Neural cell (in vitro differentiated cells): ENCODE measurements around the gene PCDHB10. TPM values are rescaled to one million over a fixed set of nuclear protein-coding genes. Genes with fewer than 3 reads are reported as not detected.
"Not testable (repeated sequence)": the region's sequence is repeated elsewhere in the genome, so short reads cannot be mapped to it uniquely, and the experiment has no call there.

Experiments
- H2AFZ ChIP-seq: fragments of 200-600, 300-800 bp; sonication (generic), shearing (Covaris generic); 2 replicates; pipeline ENCODE4 v1.6.0; 2014; ENCODE audit warnings: low read depth, mild to moderate bottlenecking, antibody characterized with exemption, low read length, moderate library complexity
- H3F3A ChIP-seq: fragments of 200-600 bp; shearing (Covaris generic); 2 replicates; pipeline ENCODE4 v1.6.1; 2016; ENCODE audit warnings: mild to moderate bottlenecking, moderate library complexity, mixed read lengths, antibody characterized with exemption, low read length; ENCODE audit not compliant: insufficient read depth, poor library complexity, severe bottlenecking
- H3K27ac ChIP-seq: fragments of 200-600, 300-800 bp; sonication (generic), shearing (Covaris generic); 2 replicates; pipeline ENCODE4 v1.5.1; 2014; ENCODE audit warnings: mild to moderate bottlenecking, low read length, moderate library complexity
- H3K27me3 ChIP-seq: fragments of 300-800, 200-600 bp; sonication (generic), shearing (Covaris generic); 2 replicates; pipeline ENCODE4 v1.6.0; 2014; ENCODE audit warnings: mild to moderate bottlenecking, low read depth, low read length, moderate library complexity; ENCODE audit not compliant: insufficient read depth
- H3K36me3 ChIP-seq: fragments of 300-800, 200-600 bp; sonication (generic), shearing (Covaris generic); 2 replicates; pipeline ENCODE4 v1.5.1; 2014; ENCODE audit warnings: mild to moderate bottlenecking, antibody characterized with exemption, low read length, moderate library complexity; ENCODE audit not compliant: insufficient read depth
- H3K4me2 ChIP-seq: fragments of 300-800, 200-600 bp; sonication (generic), shearing (Covaris generic); 2 replicates; pipeline ENCODE4 v1.6.0; 2014; ENCODE audit warnings: mild to moderate bottlenecking, low read length
- H3K4me3 ChIP-seq: fragments of 300-800, 200-600 bp; sonication (generic), shearing (Covaris generic); 2 replicates; pipeline ENCODE4 v1.5.1; 2014; ENCODE audit warnings: mild to moderate bottlenecking, low read length, moderate library complexity
- H3K79me2 ChIP-seq: fragments of 200-600 bp; shearing (Covaris generic); replicated peaks from 2 replicates; pipeline ENCODE4 v1.6.0; 2014; ENCODE audit warnings: mild to moderate bottlenecking, low read length, moderate library complexity; ENCODE audit not compliant: insufficient read depth
- H3K9ac ChIP-seq: fragments of 300-800, 200-600 bp; sonication (generic), shearing (Covaris generic); 2 replicates; pipeline ENCODE4 v1.6.1; 2016; ENCODE audit warnings: mild to moderate bottlenecking, low read length, mixed read lengths
- H3K9me2 ChIP-seq: fragments of 200-600 bp; shearing (Covaris generic); 2 replicates; pipeline ENCODE4 v1.6.1; 2016; ENCODE audit warnings: mild to moderate bottlenecking, low read length, mixed read lengths; ENCODE audit not compliant: insufficient read depth
- H3K9me3 ChIP-seq: fragments of 200-600, 300-800 bp; sonication (generic), shearing (Covaris generic); 2 replicates; pipeline ENCODE4 v1.6.1; 2016; ENCODE audit warnings: mild to moderate bottlenecking, mixed run types, low read length, moderate library complexity, mixed read lengths
- H4K20me1 ChIP-seq: fragments of 200-600 bp; shearing (Covaris generic); 2 replicates; pipeline ENCODE4 v1.6.1; 2016; ENCODE audit warnings: mild to moderate bottlenecking, mixed run types; ENCODE audit not compliant: insufficient read depth
- CTCF ChIP-seq: fragments of 450-650 bp; IDR thresholded peaks from 2 replicates; pipeline ENCODE4 v1.5.1; 2014; ENCODE audit warnings: antibody characterized with exemption, mild to moderate bottlenecking, moderate library complexity; ENCODE audit not compliant: poor library complexity, severe bottlenecking
- EP300 ChIP-seq: fragments of 450-650 bp; conservative IDR thresholded peaks from 2 replicates; pipeline ENCODE4 v1.6.1; 2014; ENCODE audit warnings: antibody characterized with exemption, mild to moderate bottlenecking, moderate library complexity; ENCODE audit not compliant: poor library complexity, severe bottlenecking
- EZH2 ChIP-seq: fragments of 200-600, 300-800 bp; shearing (Covaris generic), sonication (generic); IDR thresholded peaks from 2 replicates; pipeline ENCODE4 v1.6.1; 2014; ENCODE audit warnings: antibody characterized with exemption, low read length, borderline replicate concordance, mild to moderate bottlenecking; ENCODE audit not compliant: insufficient read depth, poor library complexity, severe bottlenecking
- POLR2AphosphoS5 ChIP-seq: IDR thresholded peaks from 2 replicates; pipeline ENCODE4 v1.6.1; 2012
- RAD21 ChIP-seq: fragments of 450-650 bp; conservative IDR thresholded peaks from 2 replicates; pipeline ENCODE4 v1.6.1; 2014; ENCODE audit warnings: antibody characterized with exemption, mild to moderate bottlenecking, moderate library complexity
- REST ChIP-seq: IDR thresholded peaks from 2 replicates; pipeline ENCODE4 v1.6.1; 2012; ENCODE audit warnings: borderline replicate concordance
- SMC3 ChIP-seq: fragments of 450-650 bp; conservative IDR thresholded peaks from 2 replicates; pipeline ENCODE4 v1.6.1; 2014; ENCODE audit warnings: antibody characterized with exemption, mild to moderate bottlenecking, moderate library complexity; ENCODE audit not compliant: poor library complexity
- TAF1 ChIP-seq: IDR thresholded peaks from 2 replicates; pipeline ENCODE4 v1.6.1; 2012; ENCODE audit warnings: low read depth
- polyA plus RNA-seq: library from polyadenylated mRNA; depleted of rRNA; stranded (reverse); fragments of >200 nt; gene quantifications from 2 replicates; pipeline ENCODE4 v1.2.3, GENCODE V29; 2014

PCDHB10 gene
- polyA plus RNA-seq, 1 donor from 2014 or later = 8.7 TPM

- Histone ChIP-seq H2AFZ (no peak within 1 kb of the TSS), H3K9ac (no peak within 1 kb of the TSS), H3K9me2 (no peaks in the 10 kb centered on the region), H4K20me1 (no peaks in the 10 kb centered on the region), H3K4me3 (no peak within 1 kb of the TSS), H3K9me3 (peaks cover 7% of the 10 kb centered on the region), H3K79me2 (no peaks in the 10 kb centered on the region), H3K27me3 (no peaks in the 10 kb centered on the region), H3K36me3 (no peaks in the 10 kb centered on the region), H3F3A (no peaks in the 10 kb centered on the region), H3K27ac (no peak within 1 kb of the TSS), H3K4me2 (no peak within 1 kb of the TSS)
- TF ChIP-seq REST = no peak
- TF ChIP-seq EP300 = no peak
- no peak for TF ChIP-seq RAD21
- no peak for TF ChIP-seq CTCF
- TF ChIP-seq SMC3 = no peak
- no peak for TF ChIP-seq EZH2
- no peak for TF ChIP-seq TAF1
- no peak for TF ChIP-seq POLR2AphosphoS5
Observed at GRCh38 chr5:141172381-141173204, 19.6 kb upstream of the PCDHB10 start, which contains the start of gene PCDHB7. Gene PCDHB7, plus strand, starts transcription at chr5:141172644. Its CDS starts 192 bp downstream, at chr5:141172836.

- not testable (repeated sequence) for H3K9me2 ChIP-seq, H3K79me2 ChIP-seq, H3K9ac ChIP-seq, H3K27me3 ChIP-seq, H3K4me3 ChIP-seq, H3K4me2 ChIP-seq, H3F3A ChIP-seq, H3K36me3 ChIP-seq, H4K20me1 ChIP-seq, H3K9me3 ChIP-seq, H2AFZ ChIP-seq, H3K27ac ChIP-seq
Observed at GRCh38 chr5:141174291-141175104, 17.7 kb upstream of the PCDHB10 start.
